IPS DF 4.7 (cell line): ENCODE results near the gene FARSB.
"Not testable (repeated sequence)": the region's sequence is repeated elsewhere in the genome, so short reads cannot be mapped to it uniquely, and the experiment has no call there.

ENCODE experiments used
- DNase-seq: peaks from one replicate; pipeline ENCODE4 v3.0.0-alpha.2; 2013; ENCODE audit warnings: low spot score; ENCODE audit errors: extremely low read depth

FARSB gene

DNA sequence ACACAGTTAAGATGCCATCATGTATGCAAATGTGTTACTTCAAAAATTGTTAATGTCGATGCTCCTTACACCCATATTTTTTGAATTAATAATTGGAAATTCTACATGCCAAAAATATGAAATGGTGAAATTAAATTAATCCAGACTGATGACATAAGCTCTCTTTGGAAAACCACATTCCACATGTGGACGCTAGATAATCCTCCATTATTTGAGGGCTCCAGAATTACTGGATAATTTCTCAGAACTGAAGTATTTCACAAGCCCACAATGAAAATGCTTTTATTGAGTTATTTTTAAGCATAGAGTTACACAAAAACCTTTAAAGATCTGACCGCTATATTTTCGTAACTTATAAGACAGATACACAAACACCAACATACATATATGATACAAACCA is 47.8 kb downstream of the FARSB start:
- no peak for DNase-seq

DNA sequence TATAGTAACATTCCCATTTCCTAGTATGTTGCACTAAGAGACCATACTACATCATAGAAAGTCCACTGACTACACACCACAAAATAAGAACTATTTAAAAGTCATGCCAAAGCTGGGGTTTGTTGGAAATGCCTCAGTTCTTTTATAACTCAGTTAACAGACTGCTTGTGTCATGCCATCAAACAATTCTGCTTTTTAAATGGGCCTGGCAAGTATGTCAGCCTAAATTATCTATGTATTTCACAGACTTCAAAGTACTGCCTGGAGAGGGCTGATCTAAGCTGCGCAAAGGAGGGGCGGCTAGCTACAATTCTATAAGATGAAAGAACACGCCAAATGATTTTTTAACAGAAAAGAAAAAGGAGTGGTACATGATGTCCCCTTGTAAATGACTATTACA is 49.6 kb downstream of the FARSB start:
- DNase-seq, result no peak

DNA sequence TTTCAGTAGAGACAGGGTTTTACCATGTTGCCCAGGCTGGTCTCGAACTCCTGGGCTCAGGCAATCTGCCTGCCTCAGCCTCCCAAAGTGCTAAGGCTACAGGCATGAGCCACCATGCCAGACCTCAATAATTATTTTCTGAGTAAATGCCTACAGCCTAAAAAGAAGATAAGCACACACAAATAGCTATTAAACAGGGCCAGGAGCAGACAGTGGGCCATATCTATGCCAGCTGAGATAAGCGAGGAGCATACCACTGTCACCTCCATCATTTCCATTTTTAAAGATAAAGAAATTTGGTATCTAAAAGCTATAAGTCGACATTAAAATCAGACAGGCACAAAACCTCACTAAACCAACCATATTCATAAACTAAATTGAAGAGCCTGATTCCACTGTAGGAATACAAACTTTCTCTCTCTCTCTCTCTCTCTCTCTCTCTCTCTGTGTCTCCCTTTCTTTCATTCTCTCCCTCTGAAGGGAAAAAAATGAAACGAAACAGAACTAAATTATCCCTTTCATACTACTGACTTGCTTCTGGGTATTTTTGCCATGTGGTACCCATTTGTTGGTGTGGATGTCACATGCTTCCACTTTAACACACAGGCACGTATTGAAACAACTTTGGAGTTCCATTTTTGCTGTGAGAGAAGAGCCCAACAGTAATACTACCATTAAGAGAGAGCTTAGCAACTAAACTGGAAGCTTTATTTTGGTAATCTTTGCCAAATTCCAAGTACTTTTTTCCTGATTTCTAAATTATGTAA is 51.0 kb downstream of the FARSB start:
- DNase-seq, result no peak

DNA sequence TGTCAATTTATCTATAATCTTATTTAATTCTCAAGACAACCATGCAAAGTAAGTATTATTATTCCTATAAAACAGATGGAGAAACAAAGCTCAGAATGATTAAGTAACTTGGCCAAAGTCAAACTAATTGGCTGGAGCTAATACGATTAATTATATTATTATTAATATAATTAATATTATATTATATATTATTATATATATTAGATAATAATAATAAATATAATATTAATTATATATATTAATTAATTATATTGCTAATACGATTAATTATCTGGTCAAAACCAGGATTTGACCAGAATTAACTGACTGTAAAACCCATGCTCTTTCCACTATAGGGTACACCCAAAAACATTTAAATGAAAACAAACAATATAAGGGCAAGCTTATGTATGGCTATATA is 52.4 kb downstream of the FARSB start:
- DNase-seq, result no peak

DNA sequence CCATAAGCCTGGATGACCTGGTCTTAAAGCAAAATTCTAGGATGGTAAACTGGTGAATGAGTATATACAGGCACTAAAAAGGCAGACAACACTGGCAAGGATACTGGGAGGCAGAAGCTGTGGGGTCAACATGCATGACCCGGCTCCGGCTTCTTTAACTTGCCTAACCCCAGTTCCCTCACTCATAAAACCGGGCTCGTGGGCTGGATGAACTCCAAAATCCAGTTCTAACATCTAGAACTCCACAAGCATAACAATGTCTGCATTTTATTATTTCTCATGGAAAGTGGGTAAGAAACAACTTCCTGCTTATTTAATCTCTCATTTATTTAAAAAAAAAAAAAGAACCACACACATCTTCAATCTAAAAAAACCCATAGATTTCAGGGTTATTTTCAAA is 57.3 kb downstream of the FARSB start:
- DNase-seq, result no peak

DNA sequence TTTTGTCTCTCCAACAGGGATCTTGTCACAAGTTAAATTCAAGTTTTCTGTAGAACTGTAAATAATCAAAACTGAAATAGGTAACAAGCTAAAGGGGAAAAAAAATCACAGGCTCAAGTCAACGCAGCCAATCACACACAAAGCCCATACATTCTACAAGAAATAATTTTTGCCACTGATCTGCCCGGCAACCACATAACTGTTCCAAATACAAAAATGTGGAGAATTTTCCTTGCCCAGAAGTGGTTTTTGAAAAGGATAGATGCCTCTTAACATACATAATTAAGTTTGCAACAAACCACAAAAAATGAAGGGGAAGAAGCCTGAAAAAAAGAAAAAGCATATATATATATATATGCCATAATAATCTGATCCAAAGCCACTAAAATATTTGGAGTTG is 60.3 kb downstream of the FARSB start:
- DNase-seq, result no peak

DNA sequence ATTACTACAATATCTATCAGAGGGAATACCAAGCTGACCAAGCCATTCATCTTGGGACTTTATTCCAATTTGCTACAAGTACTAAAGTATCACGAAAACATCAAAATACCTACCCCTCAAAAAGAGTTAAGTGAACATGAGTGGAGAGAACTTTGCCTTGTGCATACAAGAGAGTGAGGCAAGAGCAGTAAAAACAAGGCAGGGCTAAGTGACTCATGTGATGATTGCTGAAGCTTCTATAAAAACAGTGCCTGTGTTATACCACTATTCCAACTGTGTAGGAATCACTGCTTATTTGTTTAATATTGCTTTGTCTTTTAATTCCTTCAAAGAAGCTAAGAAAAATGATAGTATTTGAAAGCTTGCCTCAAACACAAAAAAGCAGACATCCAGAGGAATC is 61.2 kb downstream of the FARSB start:
- no peak for DNase-seq

DNA sequence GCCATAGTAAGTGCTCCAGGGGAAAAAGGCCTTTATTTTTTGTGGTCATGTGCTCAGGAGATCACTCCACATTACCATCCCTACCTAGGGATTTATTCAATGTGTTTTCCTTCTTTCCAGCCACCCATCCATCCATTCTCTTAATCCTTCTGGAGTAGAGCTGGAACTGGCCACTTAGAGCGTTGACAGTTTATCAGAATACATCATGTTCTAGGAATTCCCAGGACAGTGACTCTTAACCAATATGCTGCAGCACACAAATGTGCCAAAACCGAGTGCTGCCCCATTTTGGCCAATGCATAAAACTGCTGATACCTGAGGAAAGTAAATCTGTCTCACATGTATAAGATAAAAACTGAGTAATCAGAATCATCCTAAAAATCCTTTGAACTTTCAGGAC is 63.7 kb downstream of the FARSB start:
- no peak for DNase-seq

DNA sequence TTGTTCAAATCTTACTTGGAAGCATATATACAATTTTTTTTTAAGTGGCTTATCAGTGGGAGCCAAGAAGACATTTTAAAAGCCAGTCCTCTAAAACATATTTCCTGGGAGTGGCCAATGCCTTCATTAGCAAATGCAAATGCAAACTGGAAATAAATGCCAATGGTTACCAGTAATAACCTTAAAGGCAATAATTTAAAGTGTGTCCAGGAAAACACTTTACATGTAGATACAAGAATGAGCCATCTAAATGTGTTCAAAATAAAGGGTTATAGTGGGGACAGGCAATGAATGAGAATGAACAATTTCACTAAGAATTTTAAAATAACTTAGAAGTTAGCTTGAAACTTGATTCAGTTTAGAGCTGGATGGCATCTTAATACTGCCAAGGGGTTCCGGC is 64.2 kb downstream of the FARSB start:
- DNase-seq, result no peak

DNA sequence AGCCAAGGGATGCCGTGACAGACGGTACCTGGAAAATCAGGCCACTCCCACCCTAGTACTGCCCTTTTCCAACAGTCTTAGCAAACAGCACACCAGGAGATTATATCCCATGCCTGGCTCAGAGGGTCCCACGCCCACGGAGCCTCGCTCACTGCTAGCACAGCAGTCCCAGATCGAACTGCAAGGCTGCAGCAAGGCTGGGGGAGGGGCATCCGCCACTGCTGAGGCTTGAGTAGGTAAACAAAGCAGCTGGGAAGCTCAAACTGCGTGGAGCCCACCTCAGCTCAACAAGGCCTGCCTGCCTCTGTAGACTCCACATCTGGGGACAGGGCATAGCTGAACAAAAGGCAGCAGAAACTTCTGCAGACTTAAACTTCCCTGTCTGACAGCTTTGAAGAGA is 71.3 kb downstream of the FARSB start:
- DNase-seq, result not testable (repeated sequence)

DNA sequence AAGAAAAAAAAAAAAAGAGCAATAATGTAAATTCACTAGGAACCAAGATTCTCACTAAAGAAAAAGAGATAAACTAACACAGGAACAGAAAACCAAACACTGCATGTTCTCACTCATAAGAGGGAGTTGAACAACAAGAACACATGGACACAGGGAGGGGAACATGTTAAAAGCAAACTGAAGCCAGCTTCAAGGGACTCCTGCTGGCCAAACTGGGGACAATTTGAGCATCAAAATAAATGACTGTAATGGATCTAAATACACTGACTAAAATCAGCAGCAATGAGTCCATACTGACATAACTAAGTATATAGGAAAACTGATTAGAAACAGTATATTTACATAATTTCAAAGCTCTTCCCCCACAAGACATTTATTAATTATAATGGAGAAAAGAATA is 73.0 kb downstream of the FARSB start:
- DNase-seq, result no peak

DNA sequence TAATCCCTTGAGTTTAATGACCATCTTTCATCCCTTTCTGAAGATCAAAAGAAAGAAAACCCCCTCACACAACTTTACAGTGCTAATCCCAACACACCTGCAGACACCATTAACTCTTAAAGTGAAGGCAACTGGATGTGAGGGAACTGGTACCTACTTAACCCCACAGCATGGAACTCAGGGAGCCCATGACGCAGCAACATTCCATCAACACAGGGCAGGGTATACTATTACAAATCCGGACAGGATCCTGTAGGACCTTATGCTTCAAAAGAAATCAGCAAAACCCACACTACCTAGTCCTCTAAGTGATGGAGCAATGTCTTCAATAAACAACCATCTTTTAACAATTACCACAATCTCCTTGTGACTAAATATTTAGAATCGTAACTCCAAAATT is 78.6 kb downstream of the FARSB start:
- DNase-seq, result no peak

DNA sequence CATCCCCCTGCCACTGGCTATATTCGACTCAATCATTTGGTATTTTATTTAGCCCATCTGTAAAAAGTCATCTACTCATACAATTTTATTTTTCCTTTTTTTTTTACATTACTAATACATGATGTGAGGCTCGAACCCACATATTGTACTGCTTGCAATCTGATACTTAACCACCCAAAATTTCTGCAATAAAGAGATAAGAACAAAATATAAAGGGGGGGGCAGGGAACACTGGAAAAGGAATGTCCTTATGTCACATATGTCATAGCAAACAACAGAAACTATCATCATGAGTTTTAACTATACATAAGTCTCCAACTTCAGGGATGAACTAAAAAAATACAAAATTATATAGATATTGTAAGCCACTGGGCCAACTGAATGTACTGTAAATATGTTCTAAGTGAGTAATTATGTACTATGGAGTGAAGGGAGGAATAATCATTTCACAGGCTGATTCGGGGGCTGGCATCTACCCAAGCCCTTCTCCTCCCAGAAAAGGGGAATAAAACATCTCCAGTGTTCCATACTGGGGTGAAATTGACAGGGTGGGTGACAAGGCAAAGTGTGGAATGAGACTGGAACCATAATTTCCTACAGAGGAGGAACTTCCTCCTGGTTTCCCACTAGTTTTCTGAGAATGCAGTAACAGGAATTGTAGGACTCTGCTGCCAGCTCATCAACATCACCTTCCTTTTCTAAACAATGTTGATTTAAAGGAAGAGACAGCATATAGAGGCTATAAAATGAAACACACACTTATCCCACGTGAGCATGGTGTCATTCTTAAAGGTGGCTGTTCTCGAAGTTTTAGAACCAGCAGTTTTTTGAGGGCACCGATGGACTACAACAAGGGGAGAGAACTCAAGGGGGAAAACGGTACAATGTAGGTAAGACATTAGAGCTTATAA is 79.5 kb downstream of the FARSB start:
- DNase-seq, result no peak

DNA sequence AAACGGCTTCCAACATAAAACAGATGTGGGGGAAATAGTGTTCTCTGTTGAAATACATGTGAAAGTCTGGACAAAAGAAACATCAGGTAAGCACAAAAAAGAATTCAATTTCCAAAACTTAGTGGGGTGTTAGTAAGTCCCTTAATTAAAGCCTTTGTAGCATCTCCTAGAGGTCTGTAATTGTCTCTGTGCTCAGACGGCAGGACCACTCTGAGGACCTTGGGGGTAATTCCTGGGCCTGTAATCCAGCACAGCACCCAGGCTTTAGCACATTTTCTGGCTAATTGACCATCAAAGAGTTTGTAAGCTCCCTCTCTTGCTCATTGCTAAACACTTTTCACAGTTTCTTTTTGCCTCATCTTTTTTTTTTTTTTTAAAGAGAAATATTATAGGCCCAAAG is 80.3 kb downstream of the FARSB start:
- DNase-seq, result no peak

DNA sequence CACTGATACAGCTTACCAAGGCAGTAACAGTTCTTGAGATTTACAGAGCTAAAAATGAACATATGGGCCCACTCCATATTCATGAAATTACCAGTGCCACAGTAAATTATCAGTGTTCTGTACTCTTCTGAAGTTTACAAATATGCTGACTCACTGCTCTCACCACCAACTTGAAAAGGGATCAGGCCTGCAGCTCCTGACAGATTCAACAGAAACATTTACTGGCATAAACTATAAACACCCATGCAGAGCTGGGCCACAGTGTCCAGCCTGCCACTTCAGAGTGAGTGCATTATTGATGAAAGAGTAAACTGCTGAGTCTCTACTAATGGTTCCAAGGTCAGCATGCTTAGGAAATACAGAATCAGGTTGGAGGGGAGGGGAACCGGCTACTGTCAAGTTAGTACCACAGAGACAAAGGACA is 83.1 kb downstream of the FARSB start:
- no peak for DNase-seq

DNA sequence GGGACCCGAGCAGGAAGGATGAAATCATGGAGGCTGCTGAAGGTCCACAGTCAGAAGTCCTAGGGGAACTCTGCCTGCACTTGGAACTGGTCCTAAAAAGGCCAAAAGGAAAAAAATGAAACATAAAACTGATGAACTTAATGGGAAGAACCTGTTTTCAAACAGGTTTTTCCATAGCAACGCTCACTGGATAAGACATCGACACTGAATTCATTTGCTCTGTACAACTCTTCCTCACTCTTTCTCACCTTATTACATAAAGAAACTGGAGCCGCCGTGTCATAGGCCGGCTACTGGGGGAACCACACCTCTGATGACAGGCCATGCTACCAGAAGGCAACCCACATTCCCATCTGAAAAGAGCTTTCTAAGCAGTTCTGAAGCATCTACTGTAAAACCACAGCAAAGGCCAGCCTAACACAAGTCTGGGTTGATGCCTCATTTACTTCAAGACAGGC is 83.6 kb downstream of the FARSB start:
- DNase-seq, result no peak

DNA sequence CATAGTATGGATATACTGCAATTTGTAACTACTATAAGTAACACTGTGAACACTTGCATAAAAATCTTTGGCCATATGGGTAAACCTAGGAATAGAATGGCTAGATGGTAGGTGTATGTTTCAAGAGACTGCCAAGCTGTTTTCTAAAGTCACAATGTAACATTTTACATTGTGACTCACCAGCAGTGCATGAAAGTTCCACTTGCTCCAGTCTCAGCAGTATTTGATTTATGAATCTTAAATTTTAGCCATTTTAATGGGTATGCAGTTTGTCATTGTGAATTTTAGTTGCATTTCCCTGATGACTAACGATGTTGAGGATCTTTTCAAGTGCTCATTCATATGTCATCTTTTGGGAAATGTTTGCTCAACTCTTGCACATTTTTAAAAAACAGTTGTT is 86.1 kb downstream of the FARSB start:
- no peak for DNase-seq

DNA sequence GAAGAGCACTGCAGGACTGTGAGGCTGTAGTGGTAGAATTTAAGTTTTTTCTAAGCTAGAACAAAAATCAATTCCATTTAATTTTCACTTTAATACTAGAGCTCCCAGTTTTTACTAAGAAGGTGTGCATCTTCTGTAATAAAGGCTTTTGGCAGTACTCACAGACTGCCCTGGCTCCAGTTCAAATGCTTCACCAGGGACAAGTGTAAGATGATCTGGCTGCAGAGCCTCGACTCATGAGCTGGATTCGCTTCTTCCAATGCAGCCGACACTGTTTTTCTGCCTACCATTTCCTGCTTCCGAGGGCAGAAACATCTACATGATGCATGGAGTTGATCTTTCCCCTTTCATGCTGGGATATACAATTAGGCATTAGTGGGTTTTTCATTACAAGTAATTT is 87.0 kb downstream of the FARSB start:
- no peak for DNase-seq

DNA sequence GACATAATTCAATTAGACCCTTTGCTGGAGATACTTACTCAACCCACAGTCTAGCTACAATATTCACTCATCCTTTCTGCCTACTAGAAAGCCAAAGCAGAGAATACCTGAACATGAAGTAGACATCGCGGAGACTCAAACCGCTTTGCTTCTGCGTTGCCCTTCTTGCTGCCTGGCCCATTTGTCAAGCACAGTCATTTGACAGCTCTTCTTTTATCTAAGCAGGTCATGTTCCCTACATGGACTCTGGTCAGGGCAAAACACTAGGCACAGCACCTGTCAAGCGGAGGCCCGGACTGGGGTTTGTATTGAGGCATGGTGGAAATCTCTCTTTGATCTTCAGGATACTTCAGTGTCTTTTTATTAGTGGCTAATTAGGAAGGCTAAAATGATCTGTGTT is 89.7 kb downstream of the FARSB start:
- DNase-seq, result no peak

DNA sequence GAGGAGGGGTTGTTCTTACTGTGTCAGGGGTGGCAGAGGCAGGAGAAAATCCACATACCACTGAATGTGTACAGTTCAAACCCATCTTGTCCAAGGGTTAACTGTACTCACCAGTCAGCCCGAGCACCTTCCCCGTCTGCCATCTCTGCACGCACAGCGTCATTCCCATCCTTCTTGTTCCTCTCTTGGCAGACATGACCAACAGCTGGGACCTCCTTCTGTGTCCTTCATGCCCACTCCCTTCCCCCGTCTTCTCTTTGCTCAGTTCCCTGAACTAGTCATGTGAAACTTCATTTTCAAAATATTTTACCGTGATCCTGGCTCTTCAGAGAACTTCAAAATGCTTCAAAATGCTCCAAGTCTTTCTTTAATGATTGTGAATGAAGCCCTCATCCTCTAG is 92.0 kb downstream of the FARSB start:
- DNase-seq, result no peak

DNA sequence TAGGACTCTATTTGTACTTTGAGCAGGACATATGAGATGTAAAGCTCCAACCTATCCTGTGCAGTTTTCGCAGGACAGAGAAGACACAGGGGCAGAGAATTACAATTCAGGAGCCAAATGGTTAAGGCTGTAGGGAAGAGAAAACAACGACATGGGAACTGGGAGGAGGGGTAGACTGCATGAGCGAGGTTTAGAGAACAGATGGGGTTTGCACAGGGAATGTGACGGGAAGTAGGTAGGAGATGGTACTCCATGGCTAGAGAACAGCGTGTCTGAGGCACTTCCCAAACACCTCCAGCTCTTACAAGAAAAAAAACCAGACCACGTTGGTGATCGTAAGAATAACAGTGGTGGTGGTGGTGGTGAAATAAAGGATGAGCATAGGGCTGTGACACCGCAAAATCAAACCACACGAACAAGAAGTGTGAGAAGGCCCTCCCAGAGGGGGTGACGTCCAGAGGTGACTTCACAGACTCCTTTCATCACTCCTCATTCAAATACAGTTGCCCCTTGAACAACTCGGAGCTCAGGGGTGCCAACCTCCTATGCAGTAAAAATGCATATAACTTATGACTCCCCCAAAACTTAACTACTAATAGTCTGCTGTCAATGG is 92.7 kb downstream of the FARSB start:
- no peak for DNase-seq
